Measurements from ENCODE around the gene ZSCAN22.

ZSCAN22 gene

GRCh38 chr19:58294743-58295374, 31.9 kb upstream of the ZSCAN22 start:
- Histone ChIP-seq H3K79me2 (ENCODE audit: insufficient read depth, low read depth) (no peaks in the 10 kb centered on the region), H3K36me3 (ENCODE audit: insufficient read depth) (no peaks in the 10 kb centered on the region), H3K4me2 (no peak overlapping the region), H3K27ac (no peak overlapping the region), H3K4me1 (ENCODE audit: low read depth, poor library complexity, severe bottlenecking) (no peaks in the 10 kb centered on the region), H3K4me3 (IDR thresholded peaks at IDR 0.05; ENCODE audit: insufficient read depth, low read depth, low read length) (no peak overlapping the region), H3K27me3 (ENCODE audit: insufficient read depth, low read depth) (no peaks in the 10 kb centered on the region), H4K20me1 (ENCODE audit: insufficient read depth) (no peaks in the 10 kb centered on the region), H3K9ac (no peak overlapping the region), H2AFZ (ENCODE audit: low read depth) (no peak overlapping the region)
- TF ChIP-seq CTCF (conservative IDR thresholded peaks at IDR 0.05; ENCODE audit: low read depth, low read length): no peak

GRCh38 chr19:58296104-58296503, 30.7 kb upstream of the ZSCAN22 start:
- Histone ChIP-seq H2AFZ (ENCODE audit: low read depth) (no peak overlapping the region), H3K27ac (no peak overlapping the region), H3K79me2 (ENCODE audit: insufficient read depth, low read depth) (no peaks in the 10 kb centered on the region), H3K4me2 (no peak overlapping the region), H3K4me1 (ENCODE audit: low read depth, poor library complexity, severe bottlenecking) (no peaks in the 10 kb centered on the region), H3K9ac (no peak overlapping the region), H3K36me3 (ENCODE audit: insufficient read depth) (no peaks in the 10 kb centered on the region), H3K27me3 (ENCODE audit: insufficient read depth, low read depth) (no peaks in the 10 kb centered on the region), H3K4me3 (IDR thresholded peaks at IDR 0.05; ENCODE audit: insufficient read depth, low read depth, low read length) (no peak overlapping the region), H4K20me1 (ENCODE audit: insufficient read depth) (no peaks in the 10 kb centered on the region)
- TF ChIP-seq CTCF (conservative IDR thresholded peaks at IDR 0.05; ENCODE audit: low read depth, low read length): no peak

GRCh38 chr19:58300620-58301019, 26.2 kb upstream of the ZSCAN22 start:
- Histone ChIP-seq H3K4me3 (IDR thresholded peaks at IDR 0.05; ENCODE audit: insufficient read depth, low read depth, low read length) (no peak overlapping the region), H2AFZ (ENCODE audit: low read depth) (no peak overlapping the region), H3K4me2 (no peak overlapping the region), H3K4me1 (ENCODE audit: low read depth, poor library complexity, severe bottlenecking) (no peaks in the 10 kb centered on the region), H3K79me2 (ENCODE audit: insufficient read depth, low read depth) (peaks cover under 1% of the 10 kb centered on the region; the same call in 1 of the 2 replicates), H4K20me1 (ENCODE audit: insufficient read depth) (no peaks in the 10 kb centered on the region), H3K9ac (no peak overlapping the region), H3K36me3 (ENCODE audit: insufficient read depth) (no peaks in the 10 kb centered on the region), H3K27me3 (ENCODE audit: insufficient read depth, low read depth) (no peaks in the 10 kb centered on the region), H3K27ac (no peak overlapping the region)
- TF ChIP-seq CTCF (conservative IDR thresholded peaks at IDR 0.05; ENCODE audit: low read depth, low read length): no peak

- Histone ChIP-seq H3K4me3 (IDR thresholded peaks at IDR 0.05; ENCODE audit: insufficient read depth, low read depth, low read length) (no peak overlapping the region), H3K79me2 (ENCODE audit: insufficient read depth, low read depth) (peaks cover 7% of the 10 kb centered on the region; the same call in 1 of the 2 replicates), H3K27me3 (ENCODE audit: insufficient read depth, low read depth) (no peaks in the 10 kb centered on the region), H3K4me2 (no peak overlapping the region), H3K27ac (no peak overlapping the region), H4K20me1 (ENCODE audit: insufficient read depth) (no peaks in the 10 kb centered on the region), H2AFZ (ENCODE audit: low read depth) (peak overlapping the region; percentile 59; the same call in 1 of the 2 replicates), H3K4me1 (ENCODE audit: low read depth, poor library complexity, severe bottlenecking) (peaks cover 10% of the 10 kb centered on the region), H3K36me3 (ENCODE audit: insufficient read depth) (peaks cover 14% of the 10 kb centered on the region; the same call in 1 of the 2 replicates), H3K9ac (no peak overlapping the region)
- TF ChIP-seq CTCF (conservative IDR thresholded peaks at IDR 0.05; ENCODE audit: low read depth, low read length): no peak
These were observed 22.5 kb upstream of the ZSCAN22 start for GRCh38 chr19:58304255-58304654.

Measured in KMS-11 (cell line).